Natural killer cell treated with Interleukin-12 subunit alpha and Interleukin-12 subunit beta and Interleukin-15 and Interleukin-18, amount 100 ng/mL, for 72 hours (primary cell): ENCODE data around the gene KCNB1. TPM values are rescaled to one million over a fixed set of nuclear protein-coding genes. Genes with fewer than 3 reads are reported as not detected.

Experiments used
- ATAC-seq, 2 donors: fragments of 150-1000 bp; cut with Tn5 transposase in 1 of 2; sonication (Bioruptor Pico), chemical (Tn5 transposase) in 1 of 2; 2 replicates each; pipeline ENCODE4 v1.10.0; 2021
- DNase-seq: peaks from one replicate; pipeline ENCODE4 v3.0.0; 2022; ENCODE audit warnings: low spot score
- H3K27ac Mint-ChIP-seq, 2 donors: 1 replicate in 1 of 2; 2 replicates in 1 of 2; pipeline ENCODE4 v1.8.0; 2022; ENCODE audit warnings: mixed read lengths in 2 of 2, mild to moderate bottlenecking in 1 of 2, moderate library complexity in 1 of 2
- H3K27me3 Mint-ChIP-seq, 2 donors: 1 replicate in 1 of 2; 2 replicates in 1 of 2; pipeline ENCODE4 v1.8.0; 2022; ENCODE audit warnings: mixed read lengths in 2 of 2
- H3K36me3 Mint-ChIP-seq: one replicate; pipeline ENCODE4 v1.8.0; 2022; ENCODE audit warnings: mixed read lengths
- H3K4me1 Mint-ChIP-seq, 2 donors: 1 replicate in 1 of 2; 2 replicates in 1 of 2; pipeline ENCODE4 v1.8.0; 2022; ENCODE audit warnings: low read depth in 2 of 2, mixed read lengths in 2 of 2, mild to moderate bottlenecking in 1 of 2
- H3K4me3 Mint-ChIP-seq: one replicate; pipeline ENCODE4 v1.8.0; 2022; ENCODE audit warnings: mixed read lengths
- H3K9me3 Mint-ChIP-seq: 2 replicates; pipeline ENCODE4 v1.8.0; 2022; ENCODE audit warnings: mixed read lengths
- total RNA-seq, 2 donors: library from RNA; stranded (reverse); gene quantifications; one replicate each; pipeline ENCODE4 v1.2.3, GENCODE V29; 2022

KCNB1 gene
- total RNA-seq, 2 donors from 2014 or later = not detected

DNA sequence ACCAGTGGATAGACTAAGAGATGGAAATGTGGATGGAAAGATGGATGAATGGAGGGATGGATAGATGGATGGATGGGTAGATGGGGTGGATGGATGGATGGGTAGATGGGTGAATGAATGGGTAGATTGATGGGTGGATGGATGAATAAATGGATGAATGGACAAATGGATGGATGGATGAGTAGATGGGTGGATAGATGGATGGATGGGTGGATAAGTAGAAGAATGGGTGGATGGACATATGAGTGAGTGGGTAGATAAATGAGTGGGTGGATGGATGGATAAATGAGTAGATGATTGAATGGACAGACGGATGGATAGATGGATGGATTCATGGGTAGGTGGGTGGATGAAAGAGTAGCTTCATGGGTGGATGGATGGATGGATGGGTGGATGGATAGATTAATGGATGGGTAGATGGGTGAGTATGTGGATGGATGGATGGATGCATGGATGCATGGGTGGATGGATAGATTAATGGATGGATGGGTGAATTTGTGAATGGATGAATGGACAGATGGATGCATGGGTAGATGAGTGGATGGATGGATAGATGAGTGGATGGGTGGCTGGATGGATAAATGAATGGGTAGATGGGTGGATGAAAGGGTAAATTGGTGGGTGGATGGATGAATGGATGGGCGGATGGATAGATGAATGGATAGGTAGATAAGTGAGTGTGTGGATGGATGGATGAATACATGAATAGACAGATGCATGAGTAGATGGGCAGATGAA lies 29.5 kb upstream of the KCNB1 start:
- peaks cover 3 to 5% of the 10 kb centered on the region in 2 donors for H3K4me1 Mint-ChIP-seq
- DNase-seq (no peak), ATAC-seq (no peak)
- H3K27me3 Mint-ChIP-seq = peaks cover 13 to 34% of the 10 kb centered on the region in 2 donors
- H3K4me3 Mint-ChIP-seq = no peak overlapping the region
- no peak overlapping the region for H3K27ac Mint-ChIP-seq
- no peaks in the 10 kb centered on the region for H3K36me3 Mint-ChIP-seq
- H3K9me3 Mint-ChIP-seq = no peaks in the 10 kb centered on the region

DNA sequence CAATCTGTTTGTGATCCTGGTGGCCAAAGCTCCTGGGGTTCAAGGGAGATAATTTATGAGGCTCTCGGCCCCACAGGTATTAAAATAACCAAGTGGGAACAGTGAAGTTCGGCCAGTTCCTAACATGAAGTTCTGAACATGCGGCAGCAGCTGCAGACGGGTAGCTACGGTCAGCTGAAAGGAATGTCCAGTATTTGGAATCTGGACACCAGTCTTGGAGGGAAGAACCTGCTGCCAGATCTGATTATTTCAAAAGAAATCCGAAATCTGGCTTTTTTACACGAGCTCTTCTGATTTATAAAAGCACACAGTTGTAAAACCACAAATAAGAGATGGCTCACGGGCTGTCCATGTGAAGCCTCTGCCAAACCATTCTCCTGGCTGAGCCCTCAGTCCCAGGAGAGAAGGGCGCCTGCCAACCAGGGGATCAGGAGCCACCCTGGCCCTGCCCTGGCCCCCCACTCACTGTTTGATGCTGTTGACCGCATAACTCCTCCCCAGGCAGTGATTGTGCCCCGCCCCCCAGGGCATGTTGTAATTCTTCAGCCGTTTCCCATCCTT lies 28.2 kb upstream of the KCNB1 start:
- Mint-ChIP-seq H3K4me3 (no peak overlapping the region), H3K36me3 (no peaks in the 10 kb centered on the region), H3K27me3 (peaks cover 13 to 32% of the 10 kb centered on the region in 2 donors), H3K27ac (no peak overlapping the region), H3K9me3 (no peaks in the 10 kb centered on the region), H3K4me1 (peaks cover 3 to 5% of the 10 kb centered on the region in 2 donors)
- ATAC-seq = no peak
- DNase-seq = no peak

DNA sequence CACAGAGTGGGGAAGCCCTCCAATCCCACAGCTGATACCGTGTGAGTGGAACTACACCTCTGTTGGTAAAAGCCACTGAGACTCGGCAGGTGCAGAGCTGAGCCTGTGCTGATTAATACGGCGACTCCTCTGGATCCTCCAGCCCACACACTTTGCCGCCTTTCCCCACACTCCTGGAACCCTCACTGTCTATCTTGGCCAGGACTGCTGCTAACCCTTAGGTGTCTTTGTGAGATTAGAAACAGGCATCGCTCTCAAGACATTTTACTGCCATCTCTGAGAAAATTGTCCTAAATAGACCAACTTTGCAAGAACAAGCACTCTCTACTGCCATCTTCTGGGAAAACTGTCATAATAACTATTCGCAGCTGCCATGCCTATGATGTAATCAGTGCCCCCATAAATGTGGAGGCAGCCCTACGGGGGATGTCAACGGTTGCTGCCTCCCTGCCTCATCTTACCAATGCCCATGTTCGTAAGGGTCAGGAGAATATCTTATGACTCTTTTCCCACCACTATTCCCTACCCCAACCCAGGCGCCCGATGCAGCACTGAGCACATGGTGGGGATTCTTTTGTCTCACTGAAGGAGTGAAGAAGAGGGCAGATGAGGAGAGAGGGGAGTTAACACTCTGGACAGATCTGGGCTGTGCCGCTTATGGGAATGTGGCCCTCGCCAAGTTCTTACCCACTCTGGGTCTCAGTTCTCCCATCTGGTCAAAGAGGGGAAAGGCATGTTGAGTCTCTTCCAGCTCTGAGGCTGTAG lies 26.1 kb upstream of the KCNB1 start:
- H3K9me3 Mint-ChIP-seq = no peaks in the 10 kb centered on the region
- no peak overlapping the region for H3K27ac Mint-ChIP-seq
- ATAC-seq (peak in 1 of 2 donors; percentile 49), DNase-seq (no peak)
- H3K4me3 Mint-ChIP-seq = no peak overlapping the region
- no peaks in the 10 kb centered on the region for H3K36me3 Mint-ChIP-seq
- H3K4me1 Mint-ChIP-seq = peaks cover 3 to 5% of the 10 kb centered on the region in 2 donors
- H3K27me3 Mint-ChIP-seq = peaks cover 10 to 20% of the 10 kb centered on the region in 2 donors

DNA sequence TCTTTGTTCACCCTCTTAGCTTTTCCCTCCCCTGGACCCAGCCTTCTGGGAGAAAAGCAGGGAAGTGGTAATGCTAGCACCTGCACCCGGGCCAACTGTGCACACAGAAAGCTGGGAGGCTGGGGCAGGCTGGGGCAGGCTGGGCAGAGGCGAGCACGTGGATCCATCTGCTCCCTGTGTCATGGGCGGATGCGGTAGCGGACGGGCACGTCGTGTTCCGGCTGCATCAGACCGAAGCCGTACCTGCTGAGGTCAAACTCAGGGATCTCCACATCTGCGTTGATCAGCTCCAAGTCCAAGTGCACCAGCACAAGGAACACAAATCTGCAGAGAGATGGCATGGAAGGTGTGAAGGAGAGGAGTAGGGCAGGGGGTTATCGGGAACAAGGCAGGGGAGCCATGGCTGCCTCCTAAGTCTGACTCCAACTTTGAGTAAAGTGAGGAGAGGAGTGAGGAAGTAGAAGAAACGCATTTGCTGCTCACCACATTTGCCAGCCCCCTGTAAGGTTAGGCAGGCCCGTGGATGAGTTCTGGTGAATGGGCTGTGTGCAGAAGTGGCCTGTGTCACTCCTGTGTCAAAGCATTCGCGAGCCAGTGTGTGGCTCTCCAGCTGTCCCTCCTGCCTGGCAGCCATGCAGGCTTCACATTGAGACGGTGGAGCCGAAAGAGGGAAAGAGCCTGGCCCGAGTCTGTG lies 25.4 kb upstream of the KCNB1 start:
- Mint-ChIP-seq H3K4me3 (no peak overlapping the region), H3K4me1 (peaks cover 3 to 5% of the 10 kb centered on the region in 2 donors), H3K27ac (no peak overlapping the region), H3K27me3 (peaks cover 10 to 20% of the 10 kb centered on the region in 2 donors), H3K9me3 (no peaks in the 10 kb centered on the region), H3K36me3 (no peaks in the 10 kb centered on the region)
- DNase-seq = no peak
- ATAC-seq = peak in 1 of 2 donors; percentile 36

DNA sequence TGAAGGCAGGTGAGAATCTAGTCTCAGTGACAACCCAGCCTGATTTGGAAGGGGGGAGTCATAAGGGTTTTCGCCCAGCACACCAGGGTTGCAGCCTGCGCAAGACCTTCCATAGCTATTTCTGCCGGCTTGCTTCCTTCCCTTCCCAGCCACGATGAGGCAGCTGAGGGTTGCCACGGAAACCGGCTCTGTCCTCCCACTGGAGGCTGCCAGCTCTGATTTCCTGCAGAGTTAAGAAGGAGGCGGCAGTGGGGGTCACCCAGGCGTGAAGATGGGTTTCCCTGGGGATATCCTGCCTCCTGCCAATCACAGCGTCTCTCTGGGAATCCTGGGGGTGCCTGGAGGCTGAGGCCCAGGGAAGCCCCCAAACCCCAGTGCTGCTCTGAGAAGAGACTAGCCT lies 23.1 kb upstream of the KCNB1 start:
- peaks cover 9 to 20% of the 10 kb centered on the region in 2 donors for H3K27me3 Mint-ChIP-seq
- no peak for DNase-seq
- ATAC-seq = no peak
- no peaks in the 10 kb centered on the region for H3K36me3 Mint-ChIP-seq
- no peaks in the 10 kb centered on the region for H3K9me3 Mint-ChIP-seq
- H3K4me3 Mint-ChIP-seq = no peak overlapping the region
- peaks cover 3 to 5% of the 10 kb centered on the region in 2 donors for H3K4me1 Mint-ChIP-seq
- no peak overlapping the region for H3K27ac Mint-ChIP-seq

DNA sequence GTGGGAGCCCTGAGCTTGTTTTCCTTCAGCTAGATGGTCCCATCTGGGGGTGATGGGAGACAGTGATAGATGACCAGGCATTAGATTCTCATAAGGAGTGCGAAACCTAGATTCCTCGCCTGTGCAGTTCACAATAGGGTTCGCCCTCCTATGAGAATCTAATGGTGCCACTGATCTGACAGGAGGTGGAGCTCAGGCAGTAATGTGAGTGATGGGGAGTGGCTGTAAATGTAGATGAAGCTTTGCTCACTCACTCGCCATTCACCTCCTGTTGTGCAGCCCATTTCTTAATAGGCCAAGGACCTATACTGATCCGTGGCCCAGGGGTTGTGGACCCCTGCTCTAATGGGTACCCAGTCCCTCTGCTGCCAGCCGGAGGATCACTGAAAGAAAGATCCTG lies 20.7 kb upstream of the KCNB1 start:
- no peak for ATAC-seq
- no peak for DNase-seq
- H3K27ac Mint-ChIP-seq = no peak overlapping the region
- no peaks in the 10 kb centered on the region for H3K4me1 Mint-ChIP-seq
- no peaks in the 10 kb centered on the region for H3K9me3 Mint-ChIP-seq
- H3K36me3 Mint-ChIP-seq = no peaks in the 10 kb centered on the region
- no peak overlapping the region for H3K4me3 Mint-ChIP-seq
- H3K27me3 Mint-ChIP-seq = peaks cover under 1 to 8% of the 10 kb centered on the region in 2 donors

DNA sequence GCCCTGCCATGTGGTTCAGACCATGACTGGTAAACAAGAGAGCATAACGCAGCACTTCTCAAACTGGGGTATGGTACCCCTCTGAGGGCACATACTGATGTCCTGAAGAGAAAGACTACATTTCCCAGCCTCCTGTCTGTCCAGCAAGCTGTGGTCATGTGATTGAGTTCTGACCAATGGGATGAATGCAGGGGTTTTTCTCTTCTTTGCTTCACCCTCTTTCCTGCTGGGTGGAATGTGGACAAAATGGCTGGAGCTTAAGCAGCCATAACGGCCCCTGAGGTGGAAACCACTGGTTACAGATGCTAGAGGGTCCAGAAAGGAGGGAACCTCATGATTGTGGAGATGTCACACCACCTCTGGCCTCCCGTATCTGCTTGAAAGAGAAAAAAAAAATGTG lies 19.4 kb upstream of the KCNB1 start:
- Mint-ChIP-seq H3K9me3 (no peaks in the 10 kb centered on the region), H3K27ac (no peak overlapping the region), H3K27me3 (peaks cover 6 to 12% of the 10 kb centered on the region in 2 donors), H3K36me3 (no peaks in the 10 kb centered on the region), H3K4me1 (no peaks in the 10 kb centered on the region), H3K4me3 (no peak overlapping the region)
- no peak for ATAC-seq
- no peak for DNase-seq

DNA sequence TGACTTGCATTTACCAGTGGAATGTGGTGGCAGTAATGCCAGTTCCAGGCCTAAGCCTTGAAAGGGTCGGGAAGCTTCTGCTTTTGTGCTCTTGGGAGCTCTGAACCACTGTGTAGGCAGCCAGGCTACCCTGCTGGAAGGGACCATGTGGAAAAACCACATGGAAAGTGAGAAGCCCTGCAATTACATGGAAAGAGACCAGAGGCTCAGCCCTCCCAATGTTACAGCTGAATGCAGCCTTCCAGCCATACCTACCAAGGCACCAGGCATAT lies 14.9 kb upstream of the KCNB1 start:
- Mint-ChIP-seq H3K4me3 (no peak overlapping the region), H3K4me1 (no peaks in the 10 kb centered on the region), H3K27ac (no peak overlapping the region), H3K27me3 (peaks cover 22 to 25% of the 10 kb centered on the region in 2 donors), H3K36me3 (no peaks in the 10 kb centered on the region), H3K9me3 (no peaks in the 10 kb centered on the region)
- no peak for ATAC-seq
- no peak for DNase-seq

DNA sequence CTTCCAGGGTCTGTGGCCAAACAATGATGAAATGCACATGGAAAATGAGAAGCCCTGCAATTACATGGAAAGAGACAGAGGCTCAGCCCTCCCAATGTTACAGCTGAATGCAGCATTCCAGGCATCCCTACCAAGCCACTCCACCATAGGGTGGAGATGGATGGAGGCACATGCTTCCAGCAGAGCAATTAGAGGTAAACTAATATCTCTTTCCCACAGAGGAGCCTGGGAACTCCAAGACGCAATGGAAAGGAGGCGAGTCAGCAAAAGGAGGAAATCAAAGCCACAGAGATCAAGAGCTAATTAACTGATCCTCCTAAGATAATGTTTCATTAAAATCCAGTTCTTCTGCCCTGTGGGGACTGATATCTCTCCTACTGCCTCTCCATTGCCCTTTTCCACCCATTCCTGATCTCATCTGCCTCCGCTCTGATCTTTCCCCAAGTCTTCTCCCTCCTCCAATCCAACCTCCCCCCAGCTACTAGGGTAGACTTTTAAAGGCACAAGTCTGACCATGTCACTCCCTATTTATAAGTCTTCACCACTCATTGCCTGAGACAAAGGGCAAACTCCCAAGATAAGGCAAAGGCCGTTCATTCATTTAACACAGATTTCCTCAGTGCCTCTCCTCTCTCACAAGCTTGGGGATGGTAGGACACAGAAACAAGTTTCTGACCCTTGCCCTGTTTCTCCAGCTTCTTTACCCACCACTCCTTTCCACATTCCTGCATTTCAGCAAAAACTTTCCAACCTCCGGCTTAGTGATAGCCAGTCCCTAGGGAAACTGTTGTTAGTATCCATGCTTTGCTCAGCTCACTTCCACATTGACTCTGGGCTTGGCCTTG lies 14.3 kb upstream of the KCNB1 start:
- H3K36me3 Mint-ChIP-seq = no peaks in the 10 kb centered on the region
- H3K4me3 Mint-ChIP-seq = no peak overlapping the region
- DNase-seq (no peak), ATAC-seq (no peak)
- H3K27ac Mint-ChIP-seq = no peak overlapping the region
- H3K9me3 Mint-ChIP-seq = peaks cover 3% of the 10 kb centered on the region
- H3K27me3 Mint-ChIP-seq = peaks cover 28% of the 10 kb centered on the region in 2 donors
- no peaks in the 10 kb centered on the region for H3K4me1 Mint-ChIP-seq

DNA sequence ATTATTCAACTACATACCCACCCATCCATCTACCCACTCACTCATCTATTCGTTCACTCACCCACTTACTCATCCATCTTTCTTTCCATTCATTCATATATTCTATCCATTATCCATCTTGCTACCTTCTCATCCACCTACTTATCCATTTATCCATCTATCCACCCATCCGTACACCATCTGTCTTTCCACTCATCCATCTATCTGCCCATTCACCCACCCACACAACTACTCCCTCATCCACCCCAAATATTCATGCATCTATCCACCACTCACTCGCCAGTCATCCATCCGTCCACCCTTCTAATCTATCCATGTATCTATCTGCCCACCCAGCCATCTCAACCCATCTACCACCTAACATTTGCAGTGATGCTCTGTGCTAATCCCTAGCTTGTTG lies 13.6 kb upstream of the KCNB1 start:
- Mint-ChIP-seq H3K36me3 (no peaks in the 10 kb centered on the region), H3K9me3 (peaks cover 5% of the 10 kb centered on the region), H3K27ac (no peak overlapping the region), H3K27me3 (peaks cover 28 to 35% of the 10 kb centered on the region in 2 donors), H3K4me3 (no peak overlapping the region), H3K4me1 (no peaks in the 10 kb centered on the region)
- ATAC-seq (peak in 1 of 2 donors; percentile 6), DNase-seq (no peak)

DNA sequence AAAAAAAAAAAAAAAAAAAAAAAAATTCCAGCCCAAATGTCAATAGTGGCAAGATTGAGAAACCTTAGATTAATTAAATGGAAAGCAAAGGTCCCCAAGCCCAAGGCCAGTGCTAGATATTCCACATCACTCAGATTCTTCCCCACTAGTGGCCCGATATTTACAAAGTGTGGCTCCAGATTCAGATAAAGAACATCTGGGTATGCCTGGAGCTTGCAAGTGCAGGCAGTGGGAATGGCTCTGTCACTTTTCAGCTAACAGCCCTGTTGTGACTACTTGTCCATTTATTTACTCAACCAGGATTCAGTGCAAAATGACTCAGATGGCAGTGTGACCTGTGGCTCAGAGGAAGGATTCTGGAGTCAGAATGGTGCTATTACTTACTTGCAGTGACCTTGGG lies 8.2 kb upstream of the KCNB1 start:
- ATAC-seq = no peak

DNA sequence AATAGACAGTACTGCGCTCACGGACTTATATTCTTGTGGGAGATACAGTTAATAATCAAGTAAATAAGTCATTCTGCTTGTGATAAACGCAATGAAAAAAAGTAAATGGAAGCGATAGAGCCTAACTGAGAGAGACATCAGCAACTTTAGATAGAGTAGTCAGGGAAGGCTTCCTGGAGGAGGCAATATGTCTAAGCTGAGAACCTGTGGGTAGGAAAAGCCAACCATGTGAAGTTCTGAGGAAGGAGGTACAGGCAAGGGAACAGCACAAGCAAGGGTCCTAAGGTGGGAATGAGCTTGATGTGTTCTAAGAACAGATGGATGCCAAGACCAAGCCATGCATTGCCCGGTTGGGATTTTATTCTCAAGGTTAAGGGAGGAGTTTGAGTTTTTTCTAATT lies 7.2 kb upstream of the KCNB1 start:
- H3K9me3 Mint-ChIP-seq = peaks cover 5% of the 10 kb centered on the region
- H3K4me3 Mint-ChIP-seq = no peak overlapping the region
- DNase-seq = no peak
- H3K27ac Mint-ChIP-seq = no peak overlapping the region
- H3K36me3 Mint-ChIP-seq = peaks cover 6% of the 10 kb centered on the region
- H3K27me3 Mint-ChIP-seq = peaks cover 42 to 57% of the 10 kb centered on the region in 2 donors
- H3K4me1 Mint-ChIP-seq = peaks cover under 1 to 1% of the 10 kb centered on the region in 2 donors
- ATAC-seq = no peak

More for the DNA sequence above, 8.2 kb upstream of the KCNB1 start:
- DNase-seq = no peak
- H3K27ac Mint-ChIP-seq = no peak overlapping the region
- H3K27me3 Mint-ChIP-seq = peaks cover 38 to 54% of the 10 kb centered on the region in 2 donors
- H3K9me3 Mint-ChIP-seq = peaks cover 5% of the 10 kb centered on the region
- no peak overlapping the region for H3K4me3 Mint-ChIP-seq
- H3K36me3 Mint-ChIP-seq = peaks cover 6% of the 10 kb centered on the region
- H3K4me1 Mint-ChIP-seq = no peaks in the 10 kb centered on the region

DNA sequence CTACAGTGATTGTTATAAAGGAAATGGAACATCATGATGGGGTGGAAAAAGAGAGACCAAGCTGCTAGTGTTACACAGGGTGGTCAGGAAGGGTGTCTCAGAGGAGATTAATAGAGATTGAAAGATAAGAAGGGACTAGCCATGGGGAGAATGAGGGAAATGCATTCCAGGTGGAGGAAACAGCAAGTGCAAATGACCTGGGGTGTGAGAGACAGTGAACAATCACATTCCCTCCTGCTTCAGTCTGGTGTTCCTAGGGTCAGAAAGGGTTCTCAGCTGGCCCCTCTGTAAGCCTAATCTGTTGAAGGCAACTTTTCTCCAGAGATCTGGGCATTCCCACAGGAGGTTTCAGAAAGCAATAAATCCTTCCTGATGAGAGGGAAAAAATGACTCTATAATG lies 3.6 kb upstream of the KCNB1 start:
- DNase-seq (no peak), ATAC-seq (no peak)
- Mint-ChIP-seq H3K27ac (no peak overlapping the region), H3K4me1 (peaks cover 6 to 7% of the 10 kb centered on the region in 2 donors), H3K4me3 (no peak overlapping the region), H3K9me3 (no peaks in the 10 kb centered on the region), H3K27me3 (peaks cover 53 to 67% of the 10 kb centered on the region in 2 donors), H3K36me3 (peaks cover 6% of the 10 kb centered on the region)
